GM12878 (cell line): ENCODE results near the gene DEK. TPM values are rescaled to one million over a fixed set of nuclear protein-coding genes. Genes with fewer than 3 reads are reported as not detected.
A peak's percentile ranks its signal among the peaks of the same experiment; 100 is the strongest.

ENCODE experiments used
- ATAC-seq: fragments of 200-7000 bp; cut with Tn5 transposase; 3 replicates; pipeline ENCODE4 v1.9.1; 2020; ENCODE audit warnings: mild to moderate bottlenecking, moderate library complexity
- BruUV-seq: library from RNA; stranded (reverse); fragments of 400-500 nt; replicated peaks from 2 replicates; lab custom pipeline; 2021; lab: Mats Ljungman, UMichigan
- CTCF ChIA-PET: fragments of 300-600 bp; sonication (Branson Sonifier 250); formaldehyde crosslinking; extraction: SDS; loops from one replicate; lab custom pipeline; 2021; ENCODE audit warnings: inconsistent platforms; lab: Yijun Ruan, JAX
- POLR2A ChIA-PET: fragments of 350-600 bp; formaldehyde crosslinking; extraction: SDS; loops from one replicate; lab custom pipeline; 2021; ENCODE audit warnings: inconsistent platforms; lab: Charles Lee
- RAD21 ChIA-PET: fragments of 300-600 bp; sonication (Branson Sonifier 250); formaldehyde crosslinking; loops from one replicate; lab custom pipeline; 2023; ENCODE audit warnings: antibody characterized with exemption; ENCODE audit not compliant: unreplicated experiment; lab: Charles Lee
- SMC1A ChIA-PET: fragments of 300-600 bp; sonication (Branson Sonifier 250); formaldehyde crosslinking; loops from one replicate; lab custom pipeline; 2023; ENCODE audit not compliant: unreplicated experiment, uncharacterized antibody; lab: Charles Lee
- DNase-seq: peaks from one replicate; pipeline ENCODE4 v3.0.0-alpha.2; 2011; ENCODE audit warnings: low read depth, low spot score
- FAIRE-seq: peaks from 3 replicates; lab custom pipeline; 2011; peaks lifted over from hg19 to GRCh38; lab: Jason Lieb, UNC
- H2AFZ ChIP-seq: 2 replicates; pipeline ENCODE4 v1.6.0; 2011; ENCODE audit warnings: low read depth, low read length, control low read depth; ENCODE audit not compliant: control insufficient read depth
- H3K27ac ChIP-seq: 2 replicates; pipeline ENCODE4 v1.5.1; 2011; ENCODE audit warnings: control low read depth; ENCODE audit not compliant: control insufficient read depth, insufficient read depth
- H3K27me3 ChIP-seq, 2 experiments: replicated peaks in 1 of 2; 2 replicates each; pipeline versions ENCODE4 v1.6.0 to v1.6.1; 2011; ENCODE audit warnings: low read length in 1 of 2; ENCODE audit not compliant: control insufficient read depth in 2 of 2, insufficient read depth in 2 of 2
- H3K36me3 ChIP-seq, 2 experiments: 2 replicates each; pipeline ENCODE4 v1.5.1; 2011; ENCODE audit warnings: low read length in 1 of 2; ENCODE audit not compliant: control insufficient read depth in 2 of 2, insufficient read depth in 2 of 2
- H3K4me1 ChIP-seq: 2 replicates; pipeline ENCODE4 v1.6.1; 2011; ENCODE audit warnings: mild to moderate bottlenecking, low read length, moderate library complexity, mixed read lengths; ENCODE audit not compliant: control insufficient read depth, insufficient read depth
- H3K4me2 ChIP-seq: 2 replicates; pipeline ENCODE4 v1.6.0; 2011; ENCODE audit warnings: control low read depth; ENCODE audit not compliant: control insufficient read depth, insufficient read depth
- H3K4me3 ChIP-seq: fragments of 200-600 bp; sonication (generic); 2 replicates; pipeline ENCODE4 v1.5.1; 2016
- H3K79me2 ChIP-seq: 2 replicates; pipeline ENCODE4 v1.6.0; 2011; ENCODE audit warnings: low read length; ENCODE audit not compliant: control insufficient read depth, insufficient read depth
- H3K9ac ChIP-seq: 2 replicates; pipeline ENCODE4 v1.8.0; 2011; ENCODE audit warnings: low read length, control low read depth, mixed read lengths; ENCODE audit not compliant: control insufficient read depth, insufficient read depth
- H3K9me3 ChIP-seq: replicated peaks from 3 replicates; pipeline ENCODE4 v1.5.1; 2011; ENCODE audit warnings: mild to moderate bottlenecking, low read length; ENCODE audit not compliant: control insufficient read depth, insufficient read depth
- H4K20me1 ChIP-seq: 2 replicates; pipeline ENCODE4 v1.6.0; 2011; ENCODE audit not compliant: control insufficient read depth, insufficient read depth
- BHLHE40 ChIP-seq, 2 experiments: fragments of 450-650 bp in 1 of 2; IDR thresholded peaks; 2 replicates each; pipeline ENCODE4 v1.6.1; 2011 to 2017; ENCODE audit warnings: low read depth in 2 of 2, borderline replicate concordance in 1 of 2, improper control_type of control experiment in 1 of 2, low read length in 1 of 2, mild to moderate bottlenecking in 1 of 2
- CBX5 ChIP-seq: sonication (generic); IDR thresholded peaks from 2 replicates; pipeline ENCODE4 v1.6.1; 2016; ENCODE audit warnings: low read depth, moderate library complexity, mild to moderate bottlenecking, inconsistent platforms
- CEBPB ChIP-seq, 2 experiments: fragments of 150-350 bp in 1 of 2; IDR thresholded peaks; 2 replicates each; pipeline ENCODE4 v1.6.1; 2012 to 2014; ENCODE audit warnings: low read depth in 2 of 2, low read length in 2 of 2, borderline replicate concordance in 1 of 2, inconsistent platforms in 1 of 2
- CREM ChIP-seq: IDR thresholded peaks from 2 replicates; pipeline ENCODE4 v1.6.1; 2014; ENCODE audit warnings: antibody characterized with exemption, low read depth
- DPF2 ChIP-seq: fragments of 450-650 bp; IDR thresholded peaks from 2 replicates; pipeline ENCODE4 v1.6.1; 2017; ENCODE audit warnings: mild to moderate bottlenecking
- HDAC6 ChIP-seq: fragments of 200-600 bp; sonication (generic); IDR thresholded peaks from one replicate; pipeline ENCODE4 v1.8.0; 2017; ENCODE audit warnings: antibody characterized with exemption; ENCODE audit not compliant: unreplicated experiment
- NR2C2 ChIP-seq: IDR thresholded peaks from 2 replicates; pipeline ENCODE4 v1.6.1; 2011; ENCODE audit warnings: borderline replicate concordance, low read depth; ENCODE audit not compliant: control insufficient read depth, insufficient read length
- NR2F1 ChIP-seq: fragments of 450-650 bp; conservative IDR thresholded peaks from 2 replicates; pipeline ENCODE4 v1.6.1; 2017; ENCODE audit warnings: mild to moderate bottlenecking
- RUNX3 ChIP-seq: IDR thresholded peaks from 2 replicates; pipeline ENCODE4 v1.6.1; 2012; ENCODE audit warnings: low read length, inconsistent platforms
- ZNF274 ChIP-seq: IDR thresholded peaks from one replicate; pipeline ENCODE4 v1.8.0; 2011; ENCODE audit not compliant: insufficient read length, insufficient read depth
- WGBS: methylation state at CpG from one replicate; pipeline ENCODE4 v1.1.6; 2016; ENCODE audit warnings: low lambda C conversion rate; ENCODE audit not compliant: insufficient replicate concordance, insufficient coverage; ENCODE audit errors: missing lambda C conversion rate; 5-methylcytosine and 5-hydroxymethylcytosine counted together
- in situ Hi-C: fragments of 300-500 bp; cut with MboI; formaldehyde crosslinking; loops from 9 replicates; pipeline ENCODE4 v1.14.3; 2018; ENCODE audit warnings: mixed read lengths
- intact Hi-C: fragments of 100-400 bp; cut with micrococcal nuclease; formaldehyde crosslinking; loops from one replicate; pipeline ENCODE4 v1.14.2; 2022; ENCODE audit not compliant: unreplicated experiment
- polyA plus RNA-seq, 11 experiments: library from polyadenylated mRNA; depleted of rRNA in 4 of 11; unstranded in 6 of 11; stranded (reverse) in 5 of 11; fragments of >200 nt; fragmentation: Nextera tagmentation in 4 of 11; fragmentation: Illumina TruSeq in 1 of 11; extraction: Ambion mirVana in 4 of 11; extraction: Trizol in 1 of 11; gene quantifications; 1 replicate in 1 of 11; 2 replicates in 10 of 11; pipeline versions ENCODE4 v1.2.1 to v1.2.3, GENCODE V29; 2011 to 2016; ENCODE audit warnings: inconsistent platforms in 2 of 11, missing spikeins in 2 of 11, low read depth in 1 of 11
- total RNA-seq, 4 experiments: library from RNA; depleted of rRNA in 3 of 4; stranded (reverse); fragments of >200 nt in 3 of 4; fragmentation: Illumina TruSeq in 1 of 4; extraction: Trizol in 1 of 4; gene quantifications; 2 replicates each; pipeline versions ENCODE4 v1.2.1 to v1.2.3, GENCODE V29; 2013 to 2021
- TF ChIP-seq, protein P1 (sequence below): IDR thresholded peaks from 2 replicates; pipeline ENCODE4 v1.6.1; 2012; ENCODE audit warnings: low read depth, low read length, improper control_type of control experiment

The DEK gene
- total and polyA plus RNA-seq, 10 of the 15 experiments (the other 5 are each of a cell fraction or from before 2014, with no cell fraction given) = 111 to 346 (median 196) TPM

DNA sequence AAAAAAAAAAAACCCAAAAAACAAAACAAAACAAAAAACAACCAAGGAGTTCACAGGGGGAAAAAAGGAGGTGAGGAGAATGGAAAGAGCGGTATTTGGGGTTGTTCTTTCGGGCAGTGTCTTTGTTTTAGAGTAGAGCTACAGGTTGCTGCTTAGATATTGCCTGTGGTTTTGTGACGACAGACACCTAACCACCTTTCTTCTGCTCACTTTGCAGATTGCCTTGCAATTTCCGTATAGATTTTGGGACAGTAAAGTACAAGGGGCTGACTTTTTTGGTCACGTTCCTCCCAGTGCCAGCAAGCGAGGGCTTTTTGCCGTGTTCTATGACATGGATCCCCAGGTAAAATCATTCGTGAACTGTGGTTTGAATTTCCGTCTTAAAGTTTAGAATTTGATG is 50.9 kb downstream of the DEK start:
- CTCF ChIA-PET = interaction anchor here (0.7 to 1.3 kb wide), 2 partner anchors 57 to 59 kb away, joined by 3 read pairs; partner anchors contain the start of gene TPMT
- no peak for DNase-seq

DNA sequence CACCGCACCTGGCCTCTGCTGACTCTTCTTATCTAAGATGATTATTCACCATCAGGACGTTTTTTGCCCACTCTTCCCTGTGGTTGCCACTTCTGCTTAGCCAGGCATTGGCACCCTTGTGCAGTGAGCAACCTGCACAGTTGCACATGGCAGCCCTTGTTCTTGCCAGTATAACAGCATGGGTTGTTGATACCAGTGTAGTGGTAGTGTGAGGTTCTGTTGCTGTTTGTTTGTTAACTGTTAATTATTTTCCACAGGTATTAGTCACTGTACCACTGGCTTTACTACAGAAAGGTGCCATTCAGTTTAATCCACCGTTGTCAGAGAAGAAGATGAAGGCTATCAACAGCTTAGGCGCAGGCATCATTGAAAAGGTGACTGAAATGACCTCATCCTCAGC is 52.1 kb downstream of the DEK start:
- Histone ChIP-seq H2AFZ (no peak overlapping the region), H3K27me3 (no peaks in the 10 kb centered on the region), H3K9me3 (no peaks in the 10 kb centered on the region; the same call in 2 of the 3 replicates), H3K4me1 (peaks cover 60% of the 10 kb centered on the region), H3K9ac (no peak overlapping the region), H3K79me2 (no peaks in the 10 kb centered on the region), H4K20me1 (no peaks in the 10 kb centered on the region; the same call in 1 of the 2 replicates), H3K4me2 (no peak overlapping the region), H3K27ac (no peak overlapping the region), H3K4me3 (no peak overlapping the region), H3K36me3 (peaks cover 0 to 6% of the 10 kb centered on the region in 2 experiments; a peak in 2 of 4 replicates)
- no peak for TF ChIP-seq HDAC6
- no peak for TF ChIP-seq CEBPB (IDR thresholded peaks at IDR 0.05; ENCODE audit: borderline replicate concordance in 1 of 2, low read depth in 2 of 2, low read length in 2 of 2)
- no peak for TF ChIP-seq CBX5
- TF ChIP-seq, protein P1, sequence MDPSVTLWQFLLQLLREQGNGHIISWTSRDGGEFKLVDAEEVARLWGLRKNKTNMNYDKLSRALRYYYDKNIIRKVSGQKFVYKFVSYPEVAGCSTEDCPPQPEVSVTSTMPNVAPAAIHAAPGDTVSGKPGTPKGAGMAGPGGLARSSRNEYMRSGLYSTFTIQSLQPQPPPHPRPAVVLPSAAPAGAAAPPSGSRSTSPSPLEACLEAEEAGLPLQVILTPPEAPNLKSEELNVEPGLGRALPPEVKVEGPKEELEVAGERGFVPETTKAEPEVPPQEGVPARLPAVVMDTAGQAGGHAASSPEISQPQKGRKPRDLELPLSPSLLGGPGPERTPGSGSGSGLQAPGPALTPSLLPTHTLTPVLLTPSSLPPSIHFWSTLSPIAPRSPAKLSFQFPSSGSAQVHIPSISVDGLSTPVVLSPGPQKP = no peak
- TF ChIP-seq ZNF274 = no peak
- no peak for TF ChIP-seq NR2F1
- TF ChIP-seq CREM = no peak
- TF ChIP-seq BHLHE40 (IDR thresholded peaks at IDR 0.05; ENCODE audit: borderline replicate concordance in 1 of 2, low read depth in 2 of 2, low read length in 1 of 2) = no peak
- no peak for TF ChIP-seq DPF2
- 73% methylated on average over 4 of the region's 4 CpGs for WGBS
- intact Hi-C loops (no loop called here), in situ Hi-C loops (no loop called here)
- ChIA-PET POLR2A (no interaction called here), SMC1A (interaction anchor here (1.1 to 2.2 kb wide), 3 partner anchors 29 to 56 kb away, joined by 4 to 8 read pairs (median 7); no protein-coding TSS in a partner anchor), CTCF (interaction anchor here (0.8 kb wide), 1 partner anchor 53 kb away, joined by 4 read pairs; no protein-coding TSS in a partner anchor), RAD21 (no interaction called here)
- DNase-seq (no peak), ATAC-seq (no peak), FAIRE-seq (no peak)
- no TSS peak for BruUV-seq

More for the DNA sequence above, 50.9 kb downstream of the DEK start:
- no peaks in the 10 kb centered on the region; the same call in 2 of the 3 replicates for H3K9me3 ChIP-seq
- H3K36me3 ChIP-seq = peaks cover 0 to 10% of the 10 kb centered on the region in 2 experiments; a peak in 2 of 4 replicates
- ChIA-PET POLR2A (interaction anchor here (0.6 to 1.3 kb wide), 5 partner anchors 21 to 1934 kb away, joined by 3 to 5 read pairs (median 4); no protein-coding TSS in a partner anchor), RAD21 (interaction anchor here (1.0 to 1.5 kb wide), 3 partner anchors 46 to 288 kb away, joined by 3 to 8 read pairs (median 4); no protein-coding TSS in a partner anchor), SMC1A (interaction anchor here (0.8 to 2.2 kb wide), 8 partner anchors 9 to 57 kb away, joined by 3 to 8 read pairs (median 3); no protein-coding TSS in a partner anchor)
- in situ Hi-C loops = no loop called here
- FAIRE-seq = no peak
- no peak overlapping the region for H3K9ac ChIP-seq
- no peak overlapping the region for H3K4me2 ChIP-seq
- TF ChIP-seq RUNX3 (peak; percentile 51; the same call in 1 of the 2 replicates), NR2C2 (no peak)
- H4K20me1 ChIP-seq = no peaks in the 10 kb centered on the region
- peaks cover 60% of the 10 kb centered on the region for H3K4me1 ChIP-seq
- H3K4me3 ChIP-seq = 0 out of 2 replicates have a peak overlapping the region, but pooled peaks have one; percentile 3
- H3K27ac ChIP-seq = peak overlapping the region; percentile 43
- no peaks in the 10 kb centered on the region for H3K79me2 ChIP-seq
- ATAC-seq = peak; percentile 13
- intact Hi-C loops = no loop called here
- no peak overlapping the region for H2AFZ ChIP-seq
- no TSS peak for BruUV-seq
- H3K27me3 ChIP-seq = no peaks in the 10 kb centered on the region
- WGBS = 72% methylated on average over 9 of the region's 9 CpGs
